DMS114 treated with DMSO at 0.1 percent for 48 hours (cell line): ENCODE data around the gene IBA57.

Experiments
- DNase-seq: peaks from one replicate; lab custom pipeline; 2025; ENCODE audit not compliant: unreplicated experiment; lab: John Stamatoyannopoulos, UW

The IBA57 gene

GRCh38 chr1:228144193-228144992, 21.2 kb upstream of the IBA57 start:
- no peak for DNase-seq

- no peak for DNase-seq
These were observed 20.6 kb upstream of the IBA57 start for GRCh38 chr1:228144993-228145343.

- DNase-seq, result no peak
These were observed 19.9 kb upstream of the IBA57 start for GRCh38 chr1:228145463-228146416.

GRCh38 chr1:228146417-228147150, 19.0 kb upstream of the IBA57 start:
- no peak for DNase-seq

- DNase-seq, result no peak
These were observed 18.4 kb upstream of the IBA57 start for GRCh38 chr1:228147151-228147693.

GRCh38 chr1:228147768-228148167, 17.8 kb upstream of the IBA57 start:
- no peak for DNase-seq

GRCh38 chr1:228148196-228148861, 17.3 kb upstream of the IBA57 start:
- DNase-seq, result no peak

GRCh38 chr1:228148935-228149405, 16.6 kb upstream of the IBA57 start:
- no peak for DNase-seq

GRCh38 chr1:228149406-228150119, 16.0 kb upstream of the IBA57 start, which contains the start of gene GJC2:
Gene GJC2 (plus strand): TSS chr1:228149930. CDS start chr1:228157759, 7,829 bp downstream.
- DNase-seq, result no peak

- DNase-seq, result no peak
These were observed 15.5 kb upstream of the IBA57 start for GRCh38 chr1:228150120-228150460.

- no peak for DNase-seq
These were observed 15.0 kb upstream of the IBA57 start for GRCh38 chr1:228150461-228151179.

GRCh38 chr1:228151180-228151925, 14.3 kb upstream of the IBA57 start:
- no peak for DNase-seq

GRCh38 chr1:228152097-228152917, 13.3 kb upstream of the IBA57 start:
- DNase-seq, result no peak

GRCh38 chr1:228152918-228153258, 12.7 kb upstream of the IBA57 start:
- no peak for DNase-seq

GRCh38 chr1:228154021-228154669, 11.5 kb upstream of the IBA57 start:
- DNase-seq, result no peak

- DNase-seq, result no peak
These were observed 10.7 kb upstream of the IBA57 start for GRCh38 chr1:228154670-228155571.
